AG10803 (cell line): Measurements from ENCODE around the gene SLC6A6.

Source experiments
- DNase-seq: peaks from one replicate; pipeline ENCODE4 v3.0.0; 2010; ENCODE audit warnings: low read depth
- H3K4me3 ChIP-seq: 2 replicates; pipeline ENCODE4 v1.5.1; 2011; ENCODE audit warnings: mild to moderate bottlenecking, low read length, control low read depth
- TF ChIP-seq, protein P1 (sequence below): conservative IDR thresholded peaks from 2 replicates; pipeline ENCODE4 v1.5.1; 2011; ENCODE audit warnings: mild to moderate bottlenecking, low read length, control low read depth, inconsistent platforms

SLC6A6 gene

GRCh38 chr3:14525685-14526631 is 123.6 kb downstream of the SLC6A6 start:
- DNase-seq = peak; percentile 56
- TF ChIP-seq, protein P1, sequence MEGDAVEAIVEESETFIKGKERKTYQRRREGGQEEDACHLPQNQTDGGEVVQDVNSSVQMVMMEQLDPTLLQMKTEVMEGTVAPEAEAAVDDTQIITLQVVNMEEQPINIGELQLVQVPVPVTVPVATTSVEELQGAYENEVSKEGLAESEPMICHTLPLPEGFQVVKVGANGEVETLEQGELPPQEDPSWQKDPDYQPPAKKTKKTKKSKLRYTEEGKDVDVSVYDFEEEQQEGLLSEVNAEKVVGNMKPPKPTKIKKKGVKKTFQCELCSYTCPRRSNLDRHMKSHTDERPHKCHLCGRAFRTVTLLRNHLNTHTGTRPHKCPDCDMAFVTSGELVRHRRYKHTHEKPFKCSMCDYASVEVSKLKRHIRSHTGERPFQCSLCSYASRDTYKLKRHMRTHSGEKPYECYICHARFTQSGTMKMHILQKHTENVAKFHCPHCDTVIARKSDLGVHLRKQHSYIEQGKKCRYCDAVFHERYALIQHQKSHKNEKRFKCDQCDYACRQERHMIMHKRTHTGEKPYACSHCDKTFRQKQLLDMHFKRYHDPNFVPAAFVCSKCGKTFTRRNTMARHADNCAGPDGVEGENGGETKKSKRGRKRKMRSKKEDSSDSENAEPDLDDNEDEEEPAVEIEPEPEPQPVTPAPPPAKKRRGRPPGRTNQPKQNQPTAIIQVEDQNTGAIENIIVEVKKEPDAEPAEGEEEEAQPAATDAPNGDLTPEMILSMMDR = no peak
- peak overlapping the region; percentile 28 for H3K4me3 ChIP-seq

DNA sequence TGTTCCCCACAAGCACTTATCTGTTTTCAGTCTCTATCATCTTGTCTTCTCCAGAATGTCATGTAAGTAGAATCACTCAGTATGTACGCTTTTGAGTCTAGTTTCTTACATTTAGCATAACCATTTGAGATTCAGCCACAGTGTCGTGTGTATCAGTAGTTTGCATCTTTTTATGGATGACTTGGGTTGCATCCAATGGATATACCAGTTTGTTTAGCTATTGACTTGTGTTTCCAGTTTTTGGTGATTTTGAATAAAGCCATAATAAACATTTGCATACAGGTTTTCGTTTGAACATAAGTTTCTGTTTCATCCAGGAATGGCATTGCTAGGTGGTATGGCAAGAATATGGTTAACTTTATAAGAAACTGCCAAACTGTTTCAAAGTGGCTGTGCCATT is 125.7 kb downstream of the SLC6A6 start:
- DNase-seq = no peak
- TF ChIP-seq, protein P1 = no peak
- H3K4me3 ChIP-seq = no peak overlapping the region

GRCh38 chr3:14531856-14532395 is 129.5 kb downstream of the SLC6A6 start:
- no peak for DNase-seq
- TF ChIP-seq, protein P1 = no peak
- H3K4me3 ChIP-seq = no peak overlapping the region

GRCh38 chr3:14532691-14533456 is 130.5 kb downstream of the SLC6A6 start:
- H3K4me3 ChIP-seq = no peak overlapping the region
- DNase-seq = no peak
- TF ChIP-seq, protein P1 = no peak

DNA sequence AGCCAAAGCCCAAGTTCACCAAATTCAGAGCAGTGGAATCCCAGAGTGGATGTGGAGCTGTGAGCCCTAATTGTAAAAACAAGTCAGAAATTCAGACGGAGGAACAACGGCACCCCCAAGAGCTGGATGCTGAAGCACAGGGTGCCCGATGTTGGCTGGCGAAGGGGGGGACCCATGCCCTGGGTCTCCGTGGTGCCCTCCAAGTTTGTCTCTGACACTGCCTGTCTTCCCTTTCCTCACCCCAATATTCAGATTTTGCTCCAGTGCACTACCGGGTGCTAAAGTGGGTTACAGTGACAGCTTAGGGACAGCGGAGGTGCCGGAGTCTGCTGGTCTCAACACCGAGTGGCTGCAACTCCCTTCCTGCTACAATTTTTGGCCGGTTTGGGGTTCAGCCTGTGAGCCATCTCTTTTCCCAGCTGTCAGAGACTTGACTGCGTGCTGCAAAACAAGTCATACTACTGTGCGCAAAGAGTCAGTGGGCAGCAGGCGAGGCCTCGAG is 131.1 kb downstream of the SLC6A6 start:
- TF ChIP-seq, protein P1 = no peak
- DNase-seq = no peak

DNA sequence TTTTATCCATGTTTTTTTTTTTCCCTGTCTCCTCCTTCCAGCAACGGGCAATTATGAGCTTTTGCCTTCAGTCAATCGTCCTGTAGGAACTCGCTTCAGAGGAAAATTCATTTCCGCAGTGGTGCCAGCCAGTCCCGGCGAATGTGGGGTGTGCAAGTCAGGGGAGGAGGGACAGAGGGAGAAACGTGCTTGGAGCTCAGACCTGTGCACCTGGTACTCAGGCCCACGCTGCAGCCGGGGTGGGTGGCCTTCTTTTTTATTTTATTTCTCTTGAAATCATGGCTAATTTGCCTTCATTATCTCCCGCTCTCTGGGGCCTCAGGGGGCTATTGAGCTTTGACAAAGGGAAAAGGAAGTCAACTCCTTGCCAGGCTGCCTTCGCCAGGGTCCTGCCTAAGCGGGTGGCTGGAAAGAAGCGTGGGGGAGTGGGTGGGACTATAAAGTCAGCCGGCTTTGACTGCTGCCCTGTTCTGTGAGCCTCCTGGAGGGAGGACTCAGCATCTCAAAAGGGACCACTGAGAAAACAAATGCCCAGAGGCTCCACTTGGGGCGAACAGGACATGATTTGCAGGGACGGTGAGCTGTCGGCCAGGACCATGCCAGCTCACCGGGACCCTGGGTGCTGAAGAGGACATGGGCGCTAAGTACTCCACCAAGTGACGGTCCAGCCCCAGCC is 132.2 kb downstream of the SLC6A6 start:
- no peak overlapping the region for H3K4me3 ChIP-seq
- TF ChIP-seq, protein P1 = no peak
- no peak for DNase-seq

More for the DNA sequence above, 131.1 kb downstream of the SLC6A6 start:
- H3K4me3 ChIP-seq = no peak overlapping the region
